ENCODE measurements around the gene TMEM140. TPM values are rescaled to one million over a fixed set of nuclear protein-coding genes. Genes with fewer than 3 reads are reported as not detected.

Gene TMEM140
- total RNA-seq, 1 donor from 2014 or later = 19.4 TPM

Other genes starting within 250 kb of the TMEM140 start
- 4.1 TPM for gene AGBL3, start 161.6 kb upstream of the TMEM140 start, total RNA-seq
- gene CYREN, start 22.6 kb downstream of the TMEM140 start, total RNA-seq = 43.9 TPM
- 18.6 TPM for gene WDR91, start 63.5 kb downstream of the TMEM140 start, total RNA-seq
- not detected for gene STRA8, start 85.8 kb downstream of the TMEM140 start, total RNA-seq

Measured in mucosa of gallbladder (tissue), 1 donor.